CD14-positive monocyte (primary cell): Measurements from ENCODE around the gene PXDN. TPM values are rescaled to one million over a fixed set of nuclear protein-coding genes. Genes with fewer than 3 reads are reported as not detected.

Experiments used
- DNase-seq, 3 donors: peaks; one replicate each; pipeline ENCODE4 v3.0.0-alpha.2; 2011 to 2022
- H2AFZ ChIP-seq: 2 replicates; pipeline ENCODE4 v1.6.0; 2012; ENCODE audit warnings: mild to moderate bottlenecking, low read depth, low read length, inconsistent platforms; ENCODE audit not compliant: insufficient read depth, poor library complexity, severe bottlenecking
- H3K27ac ChIP-seq, 2 donors: 1 replicate in 1 of 2; 2 replicates in 1 of 2; pipeline ENCODE4 v1.5.1; 2012 to 2013; ENCODE audit warnings: low read length in 2 of 2, control low read depth in 1 of 2, inconsistent platforms in 1 of 2, low read depth in 1 of 2, mild to moderate bottlenecking in 1 of 2
- H3K27me3 ChIP-seq, 2 donors: one replicate each; pipeline versions ENCODE4 v1.6.0 to v1.6.1; 2011 to 2013; ENCODE audit warnings: low read length in 2 of 2; ENCODE audit not compliant: control insufficient read depth in 2 of 2, insufficient read depth in 2 of 2
- H3K36me3 ChIP-seq, 2 donors: replicated peaks in 1 of 2; 1 replicate in 1 of 2; 2 replicates in 1 of 2; pipeline versions ENCODE4 v1.5.1 to v1.6.1; 2012 to 2013; ENCODE audit warnings: low read length in 2 of 2, control low read depth in 1 of 2, inconsistent platforms in 1 of 2, mild to moderate bottlenecking in 1 of 2; ENCODE audit not compliant: insufficient read depth in 2 of 2, control insufficient read depth in 1 of 2
- H3K4me1 ChIP-seq, 2 donors: 1 replicate in 1 of 2; 2 replicates in 1 of 2; pipeline versions ENCODE4 v1.5.1 to v1.6.1; 2012 to 2013; ENCODE audit warnings: low read length in 2 of 2, control low read depth in 1 of 2, inconsistent platforms in 1 of 2, mild to moderate bottlenecking in 1 of 2, moderate library complexity in 1 of 2; ENCODE audit not compliant: insufficient read depth in 2 of 2, control insufficient read depth in 1 of 2
- H3K4me2 ChIP-seq: replicated peaks from 2 replicates; pipeline ENCODE3; 2012; ENCODE audit warnings: low read length, moderate library complexity, mild to moderate bottlenecking; ENCODE audit not compliant: poor library complexity, severe bottlenecking; ENCODE audit errors: extremely low read depth
- H3K4me3 ChIP-seq, 3 experiments: fragments of 200-600 bp in 1 of 3; sonication (generic) in 1 of 3; replicated peaks in 1 of 3; 1 replicate in 2 of 3; 2 replicates in 1 of 3; pipeline ENCODE4 v1.5.1; 2011 to 2013; ENCODE audit warnings: low read length in 3 of 3, mild to moderate bottlenecking in 3 of 3, control low read depth in 2 of 3, low read depth in 2 of 3, inconsistent platforms in 1 of 3, moderate library complexity in 1 of 3
- H3K79me2 ChIP-seq: 2 replicates; pipeline ENCODE4 v1.6.0; 2012; ENCODE audit warnings: mild to moderate bottlenecking, control low read depth, inconsistent platforms, low read length, moderate library complexity; ENCODE audit not compliant: insufficient read depth
- H3K9ac ChIP-seq: 2 replicates; pipeline ENCODE4 v1.6.0; 2017; ENCODE audit warnings: low read length, mild to moderate bottlenecking; ENCODE audit not compliant: insufficient read depth, poor library complexity, severe bottlenecking
- H3K9me3 ChIP-seq, 2 donors: replicated peaks in 1 of 2; 1 replicate in 1 of 2; 2 replicates in 1 of 2; pipeline versions ENCODE4 v1.5.1 to v1.6.1; 2012 to 2013; ENCODE audit warnings: low read length in 2 of 2, control low read depth in 1 of 2; ENCODE audit not compliant: control insufficient read depth in 1 of 2, insufficient read depth in 1 of 2
- H4K20me1 ChIP-seq: 2 replicates; pipeline ENCODE4 v1.6.0; 2012; ENCODE audit warnings: mild to moderate bottlenecking, low read length, control low read depth, moderate library complexity; ENCODE audit not compliant: insufficient read depth
- H3K27ac Mint-ChIP-seq, 7 donors: one replicate each; pipeline ENCODE4 v1.8.0; 2020; ENCODE audit warnings: mild to moderate bottlenecking in 7 of 7, mixed read lengths in 7 of 7, moderate library complexity in 6 of 7, inconsistent platforms in 2 of 7
- H3K27me3 Mint-ChIP-seq, 3 donors: one replicate each; pipeline ENCODE4 v1.8.0; 2021 to 2022; ENCODE audit warnings: low read depth in 3 of 3, mild to moderate bottlenecking in 3 of 3, mixed read lengths in 3 of 3, moderate library complexity in 3 of 3, inconsistent platforms in 1 of 3
- H3K36me3 Mint-ChIP-seq, 2 donors: one replicate each; pipeline ENCODE4 v1.8.0; 2020; ENCODE audit warnings: mixed read lengths in 2 of 2, inconsistent platforms in 1 of 2, mild to moderate bottlenecking in 1 of 2
- H3K4me1 Mint-ChIP-seq: one replicate; pipeline ENCODE4 v1.8.0; 2020; ENCODE audit warnings: mild to moderate bottlenecking, mixed read lengths
- H3K4me3 Mint-ChIP-seq, 2 donors: one replicate each; pipeline ENCODE4 v1.8.0; 2020; ENCODE audit warnings: mild to moderate bottlenecking in 2 of 2, mixed read lengths in 2 of 2, moderate library complexity in 1 of 2
- H3K9me3 Mint-ChIP-seq, 7 donors: one replicate each; pipeline ENCODE4 v1.8.0; 2020 to 2022; ENCODE audit warnings: mixed read lengths in 7 of 7, mild to moderate bottlenecking in 6 of 7, moderate library complexity in 6 of 7, inconsistent platforms in 2 of 7
- WGBS: methylation state at CpG from one replicate; pipeline ENCODE4 v1.1.5; 2013; ENCODE audit warnings: missing lambda C conversion rate; ENCODE audit not compliant: insufficient coverage; 5-methylcytosine and 5-hydroxymethylcytosine counted together
- intact Hi-C, 2 donors: fragments of 100-400 bp; cut with micrococcal nuclease; formaldehyde crosslinking; loops; one replicate each; pipeline versions ENCODE4 v1.15.0 to v1.15.1; 2023
- polyA plus RNA-seq, 3 donors: library from polyadenylated mRNA; depleted of rRNA in 1 of 3; unstranded in 2 of 3; stranded (reverse) in 1 of 3; fragments of 300-500 nt in 2 of 3; fragments of >200 nt in 1 of 3; fragmentation: Illumina TruSeq in 2 of 3; gene quantifications; 1 replicate in 2 of 3; 2 replicates in 1 of 3; pipeline ENCODE4 v1.2.3, GENCODE V29; 2012 to 2021
- TF ChIP-seq, protein P1 (sequence below): fragments of 200-600 bp; IDR thresholded peaks from one replicate; pipeline ENCODE4 v1.8.0; 2022; ENCODE audit warnings: antibody characterized with exemption, mild to moderate bottlenecking

The PXDN gene
- polyA plus RNA-seq, 3 donors: not detected

- H3K36me3 Mint-ChIP-seq: no peaks in the 10 kb centered on the region
- Histone ChIP-seq H3K4me1 (no peaks in the 10 kb centered on the region), H3K9ac (no peak overlapping the region), H3K36me3 (no peaks in the 10 kb centered on the region), H3K27me3 (no peaks in the 10 kb centered on the region), H3K4me2 (no peak overlapping the region), H4K20me1 (no peaks in the 10 kb centered on the region), H3K79me2 (no peaks in the 10 kb centered on the region), H2AFZ (no peak overlapping the region), H3K4me3 (no peak overlapping the region), H3K27ac (no peak overlapping the region), H3K9me3 (no peaks in the 10 kb centered on the region)
- peaks cover 0 to 2% (median 0%) of the 10 kb centered on the region in 7 donors for H3K9me3 Mint-ChIP-seq
- no peak for DNase-seq
- no peak overlapping the region for H3K27ac Mint-ChIP-seq
- intact Hi-C loops: no loop called here
- H3K27me3 Mint-ChIP-seq: peaks cover 2 to 16% (median 5%) of the 10 kb centered on the region in 3 donors
- H3K4me3 Mint-ChIP-seq: no peak overlapping the region
- 100% methylated on average over 1 of the region's 2 CpGs for WGBS
- H3K4me1 Mint-ChIP-seq: no peaks in the 10 kb centered on the region
- TF ChIP-seq, protein P1, sequence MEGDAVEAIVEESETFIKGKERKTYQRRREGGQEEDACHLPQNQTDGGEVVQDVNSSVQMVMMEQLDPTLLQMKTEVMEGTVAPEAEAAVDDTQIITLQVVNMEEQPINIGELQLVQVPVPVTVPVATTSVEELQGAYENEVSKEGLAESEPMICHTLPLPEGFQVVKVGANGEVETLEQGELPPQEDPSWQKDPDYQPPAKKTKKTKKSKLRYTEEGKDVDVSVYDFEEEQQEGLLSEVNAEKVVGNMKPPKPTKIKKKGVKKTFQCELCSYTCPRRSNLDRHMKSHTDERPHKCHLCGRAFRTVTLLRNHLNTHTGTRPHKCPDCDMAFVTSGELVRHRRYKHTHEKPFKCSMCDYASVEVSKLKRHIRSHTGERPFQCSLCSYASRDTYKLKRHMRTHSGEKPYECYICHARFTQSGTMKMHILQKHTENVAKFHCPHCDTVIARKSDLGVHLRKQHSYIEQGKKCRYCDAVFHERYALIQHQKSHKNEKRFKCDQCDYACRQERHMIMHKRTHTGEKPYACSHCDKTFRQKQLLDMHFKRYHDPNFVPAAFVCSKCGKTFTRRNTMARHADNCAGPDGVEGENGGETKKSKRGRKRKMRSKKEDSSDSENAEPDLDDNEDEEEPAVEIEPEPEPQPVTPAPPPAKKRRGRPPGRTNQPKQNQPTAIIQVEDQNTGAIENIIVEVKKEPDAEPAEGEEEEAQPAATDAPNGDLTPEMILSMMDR: no peak
Measured at GRCh38 chr2:1777156-1777555, 32.8 kb upstream of the PXDN start.

DNA sequence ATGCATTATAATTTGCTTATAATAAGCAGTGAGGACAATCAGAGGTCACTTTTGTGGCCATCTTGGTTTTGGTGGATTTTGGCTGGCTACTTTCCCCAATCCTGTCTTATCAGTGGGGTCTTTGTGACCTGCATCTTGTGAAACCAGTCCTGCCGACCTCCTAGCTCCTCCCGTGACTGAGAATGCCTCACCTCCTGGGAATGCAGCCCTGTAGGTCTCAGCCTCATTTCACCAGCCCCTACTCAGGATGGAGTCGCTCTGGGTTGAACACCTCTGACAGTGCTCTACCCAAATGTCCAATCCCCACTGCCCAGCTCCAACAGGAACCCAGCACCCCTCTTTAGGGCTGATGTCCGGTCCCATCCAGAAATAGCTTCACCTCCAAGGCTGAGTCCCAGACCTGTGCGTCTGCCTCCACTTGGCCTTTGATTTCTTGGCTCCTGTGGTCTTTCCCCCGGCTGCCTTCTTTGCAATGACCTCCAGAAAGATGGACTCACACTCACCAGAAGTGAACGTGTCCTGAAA lies 31.3 kb upstream of the PXDN start:
- no peak overlapping the region for H2AFZ ChIP-seq
- no peaks in the 10 kb centered on the region for H3K4me1 Mint-ChIP-seq
- WGBS: 88% methylated on average over 5 of the region's 7 CpGs
- H3K4me3 Mint-ChIP-seq: no peak overlapping the region
- no peak overlapping the region for H3K27ac Mint-ChIP-seq
- no peak overlapping the region for H3K4me2 ChIP-seq
- no peak overlapping the region for H3K4me3 ChIP-seq
- intact Hi-C loops: no loop called here
- no peaks in the 10 kb centered on the region for H3K4me1 ChIP-seq
- no peaks in the 10 kb centered on the region for H3K36me3 ChIP-seq
- peaks cover 2 to 12% (median 4%) of the 10 kb centered on the region in 3 donors for H3K27me3 Mint-ChIP-seq
- no peaks in the 10 kb centered on the region for H4K20me1 ChIP-seq
- H3K9ac ChIP-seq: no peak overlapping the region
- H3K27me3 ChIP-seq: no peaks in the 10 kb centered on the region
- DNase-seq: no peak
- no peaks in the 10 kb centered on the region for H3K36me3 Mint-ChIP-seq
- no peak overlapping the region for H3K27ac ChIP-seq
- TF ChIP-seq, protein P1: no peak
- H3K79me2 ChIP-seq: no peaks in the 10 kb centered on the region
- peaks cover 0 to 2% (median 0%) of the 10 kb centered on the region in 7 donors for H3K9me3 Mint-ChIP-seq
- no peaks in the 10 kb centered on the region for H3K9me3 ChIP-seq
